ENCODE data around the gene OR2S2.
"Not testable (repeated sequence)": the region's sequence is repeated elsewhere in the genome, so short reads cannot be mapped to it uniquely, and the experiment has no call there.

OR2S2 gene

DNA sequence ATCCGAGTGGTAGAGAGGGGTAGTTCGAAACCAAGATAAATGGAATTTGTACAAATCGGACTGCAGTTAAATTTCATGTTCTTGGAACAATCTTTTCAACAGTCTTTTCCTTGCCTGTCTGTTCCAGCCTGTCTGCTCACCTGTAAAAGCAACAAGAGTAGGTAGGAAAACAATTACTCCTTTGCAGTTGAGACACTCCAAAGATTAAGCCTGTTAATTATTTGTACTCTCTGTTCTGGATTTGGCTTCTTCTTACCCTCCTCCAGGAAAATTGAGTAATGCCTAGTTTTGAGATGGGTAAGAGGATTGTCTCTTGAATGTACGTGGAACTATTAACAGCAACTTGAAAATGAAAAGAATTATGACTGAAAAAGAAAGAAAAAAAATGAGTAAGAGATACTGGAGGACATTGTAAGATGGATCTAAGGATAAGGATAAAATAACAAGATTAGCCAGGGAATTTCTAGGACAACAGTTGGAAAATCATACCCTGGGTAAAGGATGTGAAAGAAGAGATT lies 24.3 kb downstream of the OR2S2 start:
- no peak for DNase-seq (ENCODE audit: low read depth in 2 of 2)

DNA sequence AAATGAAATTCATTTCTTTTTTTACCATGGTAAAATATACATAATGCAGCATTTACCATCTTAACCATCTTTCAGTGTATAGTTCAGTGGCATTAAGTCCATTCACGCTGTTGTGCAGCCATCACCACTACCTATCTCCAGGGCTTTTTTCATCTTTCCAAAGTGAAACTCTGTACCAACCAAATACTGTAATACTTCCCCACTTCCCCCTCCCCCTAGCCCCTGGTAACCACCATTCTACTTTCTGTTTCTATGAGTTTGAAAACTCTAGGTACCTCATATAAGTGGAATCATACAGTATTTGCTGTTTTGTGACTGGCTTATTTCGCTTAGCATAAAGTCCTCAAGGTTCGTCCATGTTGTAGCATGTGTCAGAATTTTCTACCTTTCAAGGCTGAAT lies 25.2 kb downstream of the OR2S2 start:
- no peak for DNase-seq (ENCODE audit: low read depth in 2 of 2)

DNA sequence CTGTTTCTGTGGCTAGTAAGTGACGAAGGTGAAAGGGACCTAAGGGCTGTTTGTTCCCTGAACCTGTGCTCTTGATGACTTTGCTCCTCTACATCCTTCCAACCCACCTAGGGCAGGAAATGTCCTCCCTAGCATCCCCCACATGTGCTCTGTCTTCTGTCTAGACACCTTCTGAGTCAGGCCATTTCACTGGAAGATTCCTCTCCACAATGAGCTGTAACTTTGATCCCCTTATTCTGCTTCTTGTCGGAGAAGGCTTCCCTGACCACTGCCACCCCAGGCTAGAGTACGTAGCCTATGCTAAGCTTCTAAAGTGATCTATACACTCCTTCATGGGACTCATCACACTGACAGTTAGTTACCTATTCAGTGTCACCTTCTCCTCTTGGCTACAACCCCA lies 27.0 kb downstream of the OR2S2 start:
- no peak for DNase-seq (ENCODE audit: low read depth in 2 of 2)

DNA sequence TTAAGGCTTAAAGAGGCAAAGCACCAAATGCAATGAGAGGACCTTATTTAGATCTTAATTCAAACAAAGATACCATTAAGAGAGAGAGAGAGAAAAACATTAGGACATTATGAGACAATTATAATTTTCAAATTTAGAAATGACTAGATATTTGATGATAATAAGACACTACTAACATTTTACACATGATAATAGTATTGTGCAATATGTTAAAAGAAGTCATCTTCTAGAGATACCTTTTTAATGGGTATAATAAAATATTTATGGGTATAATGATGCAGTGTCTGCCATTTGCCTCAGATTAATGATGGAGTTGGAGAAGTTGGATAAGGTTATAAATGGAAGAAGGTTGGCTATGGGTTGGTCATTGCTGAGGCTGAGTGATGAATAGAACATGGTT lies 27.4 kb downstream of the OR2S2 start:
- no peak for DNase-seq (ENCODE audit: low read depth in 2 of 2)

DNA sequence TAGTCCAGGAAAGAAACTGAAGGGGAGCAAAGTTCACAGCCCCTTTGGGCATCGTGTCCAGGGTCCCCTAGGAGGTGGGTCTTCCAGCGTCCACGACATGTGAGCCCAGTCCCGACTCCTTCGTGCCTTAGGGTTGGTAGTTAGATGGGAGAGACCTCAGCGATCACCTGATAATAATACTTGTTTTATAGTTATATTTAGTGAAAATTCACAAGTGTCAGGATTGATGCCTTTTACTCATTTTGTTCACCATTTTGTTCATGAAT lies 28.6 kb downstream of the OR2S2 start:
- no peak for DNase-seq (ENCODE audit: low read depth in 2 of 2)

DNA sequence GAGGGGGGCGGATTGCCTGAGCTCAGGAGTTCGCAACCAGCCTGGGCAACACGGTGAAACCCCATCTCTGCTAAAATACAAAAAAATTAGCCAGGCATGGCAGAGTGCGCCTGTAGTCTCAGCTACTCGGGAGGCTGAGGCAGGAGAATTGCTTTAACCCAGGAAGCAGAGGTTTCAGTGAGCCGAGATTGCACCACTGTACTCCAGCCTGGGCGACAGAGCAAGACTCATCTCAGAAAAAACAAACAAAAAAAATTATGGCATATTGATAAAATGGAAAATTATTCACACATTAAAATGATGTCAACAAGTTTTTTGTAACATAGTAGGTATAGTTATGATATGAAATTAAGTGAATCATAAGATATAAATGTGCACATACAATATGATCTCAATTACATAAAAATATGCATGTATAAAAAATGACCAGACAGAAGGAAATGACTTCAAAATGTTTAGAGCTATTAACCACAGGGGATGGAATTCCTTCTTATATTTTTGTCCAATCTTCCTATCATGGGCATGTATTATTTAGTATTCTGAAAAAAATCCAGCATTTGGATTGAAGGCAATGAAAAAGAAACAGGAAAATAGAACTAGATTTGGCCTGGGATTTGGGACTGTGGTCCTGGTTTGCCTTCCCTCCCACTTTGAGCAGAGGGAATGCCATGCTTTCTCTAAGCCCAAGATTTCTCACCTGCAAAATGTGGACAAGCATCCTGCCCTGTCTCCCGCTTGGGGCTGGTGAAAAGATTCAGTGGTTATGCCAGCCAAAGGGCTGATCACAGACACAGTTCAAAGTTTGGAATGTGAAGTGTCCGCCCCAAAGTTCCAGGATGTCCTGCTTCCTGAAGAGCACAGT lies 29.1 kb downstream of the OR2S2 start:
- DNase-seq (ENCODE audit: low read depth in 2 of 2): no peak

DNA sequence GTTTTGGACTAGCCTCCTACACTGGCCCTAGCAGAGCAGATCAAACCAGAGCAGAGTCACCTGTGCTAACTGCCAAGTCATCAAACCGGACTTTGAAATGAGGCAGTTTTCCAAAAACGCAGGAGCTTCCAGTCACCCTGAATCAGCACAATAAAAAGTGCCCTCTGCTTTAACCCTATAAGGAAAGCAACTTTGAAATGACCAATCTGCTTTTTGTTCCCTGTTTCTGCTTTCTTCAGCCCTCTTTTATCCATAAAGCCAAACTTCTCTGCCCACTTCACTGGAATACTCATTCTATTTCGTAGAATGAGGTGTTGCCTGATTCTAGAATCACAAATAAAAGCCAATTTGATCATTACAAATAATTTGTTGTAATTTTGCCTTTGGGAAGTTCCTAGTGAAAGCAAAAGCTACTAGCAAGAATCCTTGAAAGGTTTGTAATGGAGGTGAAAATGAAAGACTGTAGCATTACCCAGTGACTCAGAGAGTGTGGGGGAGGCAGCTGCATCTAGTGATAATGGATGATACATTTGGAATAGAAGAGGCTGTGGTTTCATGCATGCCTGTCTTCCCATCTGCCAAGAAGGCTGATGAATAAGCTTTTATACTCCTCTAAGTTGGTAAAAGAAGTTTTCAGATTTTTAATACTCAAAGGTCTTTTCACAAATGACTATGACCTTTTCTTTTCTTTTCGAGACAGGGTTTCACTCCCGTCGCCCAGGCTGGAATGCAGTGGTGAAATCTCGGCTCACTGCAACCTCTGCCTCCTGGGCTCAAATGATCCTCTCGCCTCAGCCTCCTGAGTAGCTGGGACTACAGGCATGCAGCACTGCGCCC lies 33.8 kb downstream of the OR2S2 start:
- no peak for DNase-seq (ENCODE audit: low read depth in 2 of 2)

DNA sequence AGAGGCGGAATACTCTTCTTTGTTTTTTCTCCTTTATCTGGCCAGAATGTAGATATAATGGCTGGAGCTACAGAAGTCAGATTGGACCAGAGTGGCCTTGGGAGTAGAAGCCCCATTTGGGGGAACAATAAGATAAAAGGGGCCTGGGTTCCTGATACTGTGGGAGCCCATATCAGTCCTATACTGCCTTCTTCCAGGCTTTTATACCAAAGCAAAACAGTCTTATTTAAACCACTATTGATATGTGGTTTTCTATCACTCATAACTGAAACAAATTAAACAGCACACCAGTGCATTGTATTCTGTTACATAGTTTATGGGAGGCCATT lies 34.4 kb downstream of the OR2S2 start:
- no peak for DNase-seq (ENCODE audit: low read depth in 2 of 2)

DNA sequence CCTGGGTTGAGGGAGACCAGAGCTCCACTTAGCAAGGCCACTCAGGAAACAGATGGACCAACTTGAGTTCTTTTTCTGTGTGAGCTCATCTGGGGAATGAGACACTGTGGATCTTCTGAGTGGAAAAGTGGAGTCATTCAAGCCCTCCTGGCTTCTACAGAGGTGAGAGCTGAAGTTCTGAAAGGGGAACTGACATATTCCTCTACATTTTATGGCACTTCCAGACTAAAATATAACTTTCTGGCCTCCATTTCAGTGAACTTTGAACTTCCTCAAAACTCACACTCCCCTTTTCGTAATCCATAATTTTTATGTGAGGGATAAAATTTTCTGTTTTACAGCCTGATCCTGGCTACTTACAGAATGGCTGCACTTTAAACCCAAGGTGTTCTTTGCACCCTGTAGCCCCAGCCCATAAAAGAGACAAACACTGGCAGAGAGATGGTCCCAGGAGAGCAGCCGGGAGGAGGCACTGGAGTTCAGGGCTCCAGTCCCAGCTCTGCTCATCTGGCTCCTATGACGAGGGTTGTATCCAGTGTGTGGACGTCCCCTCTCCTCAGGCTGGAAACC lies 37.8 kb downstream of the OR2S2 start:
- no peak for DNase-seq (ENCODE audit: low read depth in 2 of 2)

DNA sequence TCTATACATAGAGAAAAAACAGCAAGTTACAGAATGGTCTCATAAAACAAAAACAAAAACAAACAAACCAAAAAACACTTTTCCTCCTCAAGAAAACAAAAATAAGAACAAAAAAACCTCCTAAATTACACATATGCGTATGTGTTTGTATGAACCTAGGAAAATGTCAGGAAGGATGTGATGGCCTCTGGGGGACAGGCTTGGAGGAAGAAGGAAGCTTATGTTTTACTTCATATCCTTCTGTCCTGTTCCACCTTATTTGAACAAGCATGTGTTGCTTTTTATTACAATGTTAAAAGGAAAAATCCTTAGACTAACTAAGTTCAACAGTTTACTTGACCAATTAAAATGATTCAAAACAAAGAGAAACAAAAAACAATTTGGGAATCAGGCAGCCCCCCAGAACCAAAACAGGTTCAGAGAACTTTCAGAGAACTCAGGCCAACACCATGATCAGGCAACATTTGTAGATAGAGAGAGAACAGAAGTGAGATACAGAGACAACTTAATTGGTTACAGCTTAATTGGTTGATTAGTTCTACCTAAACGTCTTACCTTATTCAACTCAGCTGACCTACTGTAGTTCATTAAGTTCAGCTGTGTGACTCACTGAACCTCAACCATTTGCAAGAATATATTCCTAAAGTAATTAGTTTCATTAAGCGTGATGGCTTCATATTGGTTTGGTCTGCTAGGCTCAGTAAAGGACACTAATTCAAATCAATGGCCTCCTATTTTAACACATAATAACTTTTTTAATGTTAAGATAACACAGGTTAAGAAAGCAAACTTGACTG lies 38.5 kb downstream of the OR2S2 start:
- DNase-seq (ENCODE audit: low read depth in 2 of 2): no peak

DNA sequence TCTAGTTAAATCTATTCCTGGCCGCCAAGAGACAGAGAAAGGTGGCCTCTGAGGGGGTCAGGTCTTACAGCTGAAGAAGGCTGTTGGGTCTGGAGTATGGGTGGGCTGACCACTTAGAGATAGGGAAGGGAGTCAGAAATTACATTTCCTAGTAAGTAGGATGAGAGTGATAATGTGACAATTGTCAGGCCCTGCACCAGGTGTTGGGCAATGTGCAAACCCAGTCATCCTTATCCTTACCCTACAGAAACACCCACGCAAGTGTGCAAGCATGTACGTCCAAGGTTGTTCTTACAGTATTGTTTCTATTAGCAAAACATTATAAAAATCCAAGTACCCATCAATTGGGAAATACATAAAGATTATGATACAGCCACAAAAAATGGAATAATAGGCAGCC lies 39.2 kb downstream of the OR2S2 start:
- DNase-seq (ENCODE audit: low read depth in 2 of 2): no peak

DNA sequence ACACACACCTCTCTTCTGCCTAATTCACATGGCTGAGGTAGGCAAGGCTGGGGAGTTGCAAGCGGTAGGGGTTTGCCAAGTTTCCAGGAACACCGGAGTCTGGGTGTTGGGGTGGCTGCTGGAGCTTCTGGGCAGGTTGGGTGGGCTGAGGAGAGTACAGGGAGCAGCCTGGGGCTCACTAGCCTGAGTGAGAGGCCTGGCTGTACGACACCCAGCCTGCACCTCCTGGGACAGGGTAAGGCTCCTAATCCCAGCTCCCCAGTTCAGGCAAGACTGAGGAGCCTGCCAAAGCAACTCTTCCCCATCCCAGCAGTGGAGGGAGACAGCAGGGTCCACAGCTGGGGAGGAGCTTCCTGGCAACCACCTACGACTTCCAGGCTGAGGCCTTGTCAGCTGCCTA lies 40.7 kb downstream of the OR2S2 start:
- no peak for DNase-seq (ENCODE audit: low read depth in 2 of 2)

DNA sequence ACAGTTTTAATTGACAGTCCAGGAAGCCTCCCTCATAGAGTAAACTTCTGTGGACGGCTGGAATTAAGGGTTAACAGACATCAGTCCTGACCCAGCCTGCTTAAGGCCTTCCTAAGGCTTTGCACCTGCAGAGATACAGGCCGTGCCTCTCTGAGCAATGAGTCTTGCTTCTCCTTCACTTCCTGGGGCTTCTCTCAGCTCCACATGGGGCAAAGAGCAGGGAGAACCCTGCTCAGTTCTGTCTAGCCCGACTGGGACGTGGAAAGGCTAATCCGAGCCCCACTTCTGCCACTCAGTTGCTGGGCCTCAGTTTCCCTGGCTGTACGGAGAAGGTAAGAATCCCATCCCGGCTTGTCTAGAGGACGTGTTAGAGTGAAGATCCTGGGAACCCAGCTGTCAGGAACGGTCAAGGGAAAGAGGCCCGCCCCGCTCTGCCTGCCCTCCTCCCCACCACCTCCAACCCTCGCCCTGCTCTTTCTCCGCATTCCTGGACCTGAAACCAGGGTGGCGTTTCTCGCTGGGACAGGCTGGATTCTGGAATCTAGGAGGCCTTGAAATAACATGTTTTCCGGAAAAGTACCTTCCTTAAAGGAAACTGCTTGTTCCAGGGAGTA lies 42.2 kb downstream of the OR2S2 start:
- no peak for DNase-seq (ENCODE audit: low read depth in 2 of 2)

DNA sequence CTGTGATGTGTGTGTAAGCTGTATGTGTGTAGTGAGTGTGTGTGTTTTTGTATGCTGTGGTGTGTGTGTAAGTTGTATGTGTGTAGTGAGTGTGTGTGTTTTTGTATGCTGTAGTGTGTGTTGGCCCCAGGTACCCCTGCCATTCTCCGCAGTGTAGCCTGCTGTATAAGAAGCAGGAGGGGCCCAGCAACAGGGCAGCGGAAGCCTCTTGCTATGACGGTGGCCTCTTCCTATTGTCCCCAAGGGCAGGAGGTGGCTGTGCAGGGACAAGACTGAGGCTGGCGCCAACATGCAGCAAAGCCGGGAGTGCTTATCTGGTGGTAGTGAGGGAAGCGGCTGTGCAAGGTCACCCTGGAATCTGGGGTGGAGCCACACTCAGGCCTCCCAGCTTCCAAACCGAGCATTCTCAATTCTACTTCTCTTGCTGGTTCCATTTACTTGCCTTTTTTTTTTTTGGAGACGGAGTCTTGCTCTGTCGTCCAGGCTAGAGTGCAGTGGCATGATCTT lies 43.6 kb downstream of the OR2S2 start:
- no peak for DNase-seq (ENCODE audit: low read depth in 2 of 2)

DNA sequence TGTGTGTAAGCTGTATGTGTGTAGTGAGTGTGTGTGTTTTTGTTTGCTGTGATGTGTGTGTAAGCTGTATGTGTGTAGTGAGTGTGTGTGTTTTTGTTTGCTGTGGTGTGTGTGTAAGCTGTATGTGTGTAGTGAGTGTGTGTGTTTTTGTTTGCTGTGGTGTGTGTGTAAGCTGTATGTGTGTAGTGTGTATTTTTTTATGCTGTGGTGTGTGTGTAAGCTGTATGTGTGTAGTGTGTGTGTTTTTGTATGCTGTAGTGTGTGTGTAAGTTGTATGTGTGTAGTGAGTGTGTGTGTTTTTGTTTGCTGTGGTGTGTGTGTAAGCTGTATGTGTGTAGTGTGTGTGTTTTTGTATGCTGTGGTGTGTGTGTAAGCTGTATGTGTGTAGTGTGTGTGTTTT lies 44.5 kb downstream of the OR2S2 start:
- DNase-seq (ENCODE audit: low read depth in 2 of 2): not testable (repeated sequence)

DNA sequence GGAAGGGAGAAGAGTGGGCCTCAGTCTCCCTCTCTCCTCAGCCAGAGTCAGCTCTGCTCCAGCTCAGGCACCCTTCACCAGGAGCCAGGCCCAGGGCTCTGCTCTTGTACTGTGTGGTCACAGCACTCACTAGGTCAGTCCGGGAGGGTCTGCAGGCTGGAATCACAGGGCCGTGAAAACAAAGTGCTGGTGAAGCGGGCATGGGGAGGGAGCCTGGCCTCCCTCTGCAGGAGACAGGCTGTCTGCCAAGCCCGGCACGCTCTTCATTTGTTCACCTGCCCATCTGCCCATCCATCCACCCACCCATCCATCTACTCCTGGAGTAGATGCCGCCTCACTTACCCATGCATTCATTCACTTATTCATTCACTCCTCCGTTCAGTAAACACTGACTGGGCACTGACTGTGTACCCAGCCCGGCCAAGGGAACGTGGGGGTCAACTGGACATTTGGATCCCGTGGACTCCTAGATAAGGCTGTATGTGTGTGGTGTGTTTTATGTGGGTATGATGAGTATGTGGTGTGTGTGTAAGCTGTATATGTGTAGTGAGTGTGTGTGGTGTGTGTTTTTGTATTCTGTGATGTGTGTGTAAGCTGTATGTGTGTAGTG lies 45.1 kb downstream of the OR2S2 start:
- DNase-seq (ENCODE audit: low read depth in 2 of 2): no peak

DNA sequence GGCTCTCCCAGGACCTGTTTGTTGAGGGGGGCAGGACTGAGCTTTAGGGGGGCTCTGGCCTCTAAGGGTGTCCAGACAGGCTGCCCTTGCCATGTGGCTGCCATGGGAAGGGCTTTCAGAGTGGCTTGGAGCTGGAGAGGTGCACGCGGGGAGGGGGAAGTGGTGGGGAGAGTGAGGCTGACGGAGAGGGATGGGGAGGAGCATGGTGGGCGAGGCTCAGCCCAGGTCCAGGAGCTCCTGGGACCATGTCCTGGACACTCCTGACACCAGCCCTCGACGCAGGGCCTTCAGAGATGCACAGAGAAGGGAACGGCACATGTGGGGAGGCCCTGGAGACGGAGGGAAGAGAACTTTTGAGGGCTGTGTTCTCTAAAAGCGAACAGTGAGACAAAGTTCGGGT lies 46.3 kb downstream of the OR2S2 start:
- DNase-seq (ENCODE audit: low read depth in 2 of 2): no peak

DNA sequence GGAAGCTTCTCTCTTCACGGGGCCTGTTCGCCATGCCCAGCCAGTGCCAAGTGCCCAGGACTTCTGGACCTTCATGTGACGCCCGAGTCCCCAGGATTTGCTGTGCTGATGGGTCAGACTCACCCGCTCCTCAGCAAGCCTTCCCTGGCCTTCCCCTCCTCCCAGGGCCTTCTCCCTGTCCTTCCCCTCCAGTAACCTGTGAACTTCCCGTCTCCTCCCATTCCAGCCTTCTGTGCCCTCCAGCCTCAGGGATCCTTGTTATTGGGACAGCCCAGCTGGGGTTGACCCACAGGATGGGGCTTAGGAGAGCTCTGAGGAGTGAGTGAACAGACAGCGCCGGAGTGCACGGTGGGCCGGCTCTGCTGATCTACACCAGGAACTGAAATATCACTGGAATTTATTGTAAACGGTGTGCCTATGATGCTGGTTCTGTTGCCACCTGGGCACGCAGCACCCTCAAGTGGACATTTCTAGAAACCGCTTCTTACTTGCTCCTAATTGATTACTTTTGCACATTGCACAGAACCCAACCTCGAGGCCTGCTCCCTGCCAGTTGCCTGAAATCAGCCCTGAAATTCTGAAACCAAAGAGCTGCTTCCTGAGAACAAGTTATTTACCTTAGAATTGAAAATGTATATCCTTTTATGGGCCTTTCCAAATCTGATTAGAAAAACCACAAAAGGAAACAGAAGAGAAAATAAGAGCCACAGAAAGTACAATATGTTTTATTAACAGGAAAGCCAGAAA lies 47.2 kb downstream of the OR2S2 start:
- no peak for DNase-seq (ENCODE audit: low read depth in 2 of 2)

DNA sequence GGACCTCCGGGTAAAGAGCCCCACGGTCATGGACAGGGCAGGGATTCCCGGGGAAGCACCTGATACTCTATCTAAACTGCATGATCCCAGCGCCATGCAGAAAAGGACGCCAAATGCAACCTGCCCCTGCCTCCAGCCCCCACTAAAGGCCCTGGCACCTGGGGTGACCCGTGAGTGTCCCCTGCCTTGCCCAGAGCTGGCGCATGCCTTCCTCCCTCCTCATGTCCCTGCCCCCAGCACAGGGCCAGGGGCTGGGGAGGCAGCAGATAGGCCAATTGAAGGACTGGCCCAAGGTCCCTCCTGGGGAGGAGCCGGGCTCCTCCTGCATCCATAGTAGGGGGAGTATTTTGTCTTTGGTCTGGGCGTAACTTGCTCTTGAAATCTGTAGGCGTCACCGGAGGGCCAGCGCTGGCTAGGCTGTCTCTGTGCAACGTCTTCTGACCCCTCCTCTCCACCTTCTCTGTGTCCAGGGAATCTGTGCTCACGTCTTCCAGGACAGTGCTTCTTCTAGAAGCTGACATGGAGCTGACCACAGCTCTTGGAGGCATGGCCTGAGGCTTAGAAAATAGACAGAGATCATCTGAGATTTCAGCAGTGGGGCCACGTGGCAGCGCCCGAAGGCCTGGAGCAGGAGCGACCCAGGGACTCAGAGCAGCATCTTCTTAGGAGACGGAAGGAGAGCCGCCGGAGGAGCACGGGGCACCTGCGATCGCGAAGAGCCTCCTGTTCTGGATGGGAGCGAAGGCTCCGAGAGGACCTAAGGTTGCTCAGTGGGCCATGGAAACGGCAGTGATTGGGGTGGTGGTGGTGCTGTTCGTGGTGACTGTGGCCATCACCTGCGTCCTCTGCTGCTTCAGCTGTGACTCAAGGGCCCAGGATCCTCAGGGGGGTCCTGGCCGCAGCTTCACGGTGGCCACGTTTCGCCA lies 48.0 kb downstream of the OR2S2 start:
- DNase-seq (ENCODE audit: low read depth in 2 of 2): no peak
